Embryonic facial prominence (tissue), 1 donor: Measurements from ENCODE around the gene PKP2.
"Not testable (repeated sequence)": the region's sequence is repeated elsewhere in the genome, so short reads cannot be mapped to it uniquely, and the experiment has no call there.

ENCODE experiments used
- DNase-seq: peaks from one replicate; pipeline ENCODE4 v3.0.0-alpha.2; 2016; ENCODE audit errors: extremely low spot score

The PKP2 gene

DNA sequence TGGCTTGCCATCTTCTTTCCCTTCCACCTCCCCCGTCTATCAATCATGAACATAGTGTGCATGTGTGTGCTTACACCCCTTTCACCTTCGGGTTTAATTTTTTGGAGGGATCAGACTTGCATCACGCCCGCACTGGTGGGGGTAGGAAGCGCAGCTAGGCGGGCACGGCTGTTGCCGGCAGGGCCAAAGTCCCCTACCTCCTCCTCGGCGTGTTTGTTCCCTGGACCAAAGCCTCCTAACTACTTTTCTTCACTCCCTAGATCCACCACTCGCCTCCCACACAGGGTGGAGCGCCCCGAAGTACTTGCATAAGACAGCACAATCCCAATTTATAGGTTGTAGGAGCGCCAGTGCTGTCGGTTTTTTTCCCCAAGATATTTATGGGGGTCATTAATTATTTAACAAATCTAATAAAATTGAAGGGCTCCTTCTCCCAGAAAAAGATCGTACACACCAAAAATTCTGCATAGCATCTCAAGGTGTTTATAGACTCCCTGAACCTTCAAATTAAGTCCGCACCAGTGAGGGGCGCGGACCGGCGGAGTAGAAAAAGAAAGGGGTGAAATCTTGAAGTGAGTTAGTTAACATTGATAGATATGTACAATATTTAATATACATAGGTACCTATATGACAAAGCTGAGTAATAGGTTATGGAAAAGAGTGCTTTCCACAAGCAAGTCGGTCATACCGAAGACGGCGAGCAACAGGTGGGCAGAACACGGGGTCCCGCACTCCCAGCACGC lies 717 bp downstream of the PKP2 start:
- DNase-seq = no peak

DNA sequence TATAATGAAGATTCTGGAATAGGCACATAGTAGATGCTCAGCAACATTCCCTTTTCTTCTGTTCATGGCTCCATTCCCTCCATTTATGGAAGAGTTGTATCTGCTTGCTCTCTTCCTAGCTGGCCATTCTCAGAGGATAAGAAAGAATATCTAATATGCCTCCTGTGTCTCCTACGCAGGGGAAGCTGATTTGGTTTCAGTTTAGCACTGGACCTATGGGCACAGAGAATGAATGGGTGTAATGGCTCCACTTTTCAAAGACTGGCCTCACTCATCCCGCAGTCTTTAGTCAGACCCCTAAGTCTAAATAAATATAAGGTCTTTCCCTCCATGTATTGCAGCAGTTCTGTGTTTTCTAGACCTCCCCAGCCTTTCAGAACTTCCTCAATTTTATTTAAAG lies 2.0 kb downstream of the PKP2 start:
- DNase-seq = no peak

DNA sequence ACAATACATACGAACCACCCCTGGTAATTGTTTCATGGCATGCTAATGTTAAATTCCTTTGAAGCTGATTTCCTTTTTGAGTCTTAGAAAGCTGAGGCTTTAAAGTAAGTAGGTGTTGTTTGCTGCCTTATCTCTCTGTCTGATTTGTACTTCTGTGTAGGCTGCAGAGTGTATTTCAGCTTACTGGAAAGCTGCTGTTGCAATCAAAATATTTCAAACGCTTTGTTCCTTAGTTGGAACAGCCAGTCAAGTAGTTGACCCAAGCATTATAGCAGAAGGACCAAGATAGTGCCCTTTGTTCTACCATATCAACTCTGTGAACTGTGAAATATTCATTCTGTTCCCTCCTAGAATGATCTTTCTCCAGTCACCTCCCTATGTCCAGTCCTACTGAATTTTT lies 3.1 kb downstream of the PKP2 start:
- DNase-seq = no peak

DNA sequence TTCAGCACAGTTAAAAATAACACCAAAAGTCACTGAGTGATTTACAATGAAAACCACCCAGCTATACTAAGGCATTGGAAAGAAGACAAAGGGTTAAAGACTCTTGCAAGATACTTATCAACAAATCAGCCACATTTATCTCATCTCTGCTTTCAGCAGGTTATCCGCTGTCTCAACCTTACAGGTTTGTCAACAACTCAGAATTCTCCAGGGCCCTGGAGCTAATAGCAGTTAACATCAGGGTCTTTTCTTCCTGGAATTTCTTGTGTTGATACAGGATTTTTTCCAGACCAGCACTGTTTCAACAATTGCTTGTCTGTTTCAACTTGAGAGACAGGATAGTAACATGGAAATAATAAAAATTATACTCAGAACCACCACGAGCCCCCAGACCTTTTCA lies 3.5 kb downstream of the PKP2 start:
- no peak for DNase-seq

DNA sequence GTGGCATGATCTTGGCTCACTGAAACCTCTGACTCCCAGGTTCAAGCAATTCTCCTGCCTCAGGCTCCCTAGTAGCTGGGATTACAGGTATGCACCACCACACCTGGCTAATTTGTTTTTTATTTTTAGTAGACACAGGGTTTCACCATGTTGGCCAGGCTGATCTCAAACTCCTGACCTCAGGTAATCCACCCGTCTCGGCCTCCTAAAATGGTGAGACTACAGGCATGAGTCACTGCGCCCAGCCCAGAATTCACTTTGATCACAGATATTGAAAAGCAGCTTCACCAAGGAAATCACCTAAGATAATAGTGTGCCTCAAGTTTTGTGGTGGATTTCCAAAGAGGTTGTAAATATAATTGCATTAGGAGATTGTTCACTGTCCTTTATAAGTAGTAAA lies 4.2 kb downstream of the PKP2 start:
- DNase-seq = not testable (repeated sequence)

DNA sequence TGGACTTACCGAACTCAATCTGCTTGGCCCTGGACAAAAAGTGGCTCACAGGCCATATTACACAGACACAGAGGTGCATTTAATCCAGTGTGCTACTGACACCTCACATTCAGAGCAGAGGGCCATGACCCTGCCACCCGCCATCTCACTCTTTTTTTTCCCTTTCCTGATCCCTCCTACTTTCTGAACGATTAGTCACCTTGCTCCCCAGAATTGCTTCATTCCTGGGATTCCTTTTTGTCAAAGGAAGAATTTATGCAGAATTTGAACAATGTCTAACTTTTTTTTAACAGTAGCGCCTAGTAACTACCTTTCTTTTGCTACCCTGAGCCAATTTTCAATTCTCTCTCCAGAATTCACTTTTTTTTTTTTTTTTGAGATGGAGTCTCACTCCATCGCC lies 4.6 kb downstream of the PKP2 start:
- DNase-seq = no peak

DNA sequence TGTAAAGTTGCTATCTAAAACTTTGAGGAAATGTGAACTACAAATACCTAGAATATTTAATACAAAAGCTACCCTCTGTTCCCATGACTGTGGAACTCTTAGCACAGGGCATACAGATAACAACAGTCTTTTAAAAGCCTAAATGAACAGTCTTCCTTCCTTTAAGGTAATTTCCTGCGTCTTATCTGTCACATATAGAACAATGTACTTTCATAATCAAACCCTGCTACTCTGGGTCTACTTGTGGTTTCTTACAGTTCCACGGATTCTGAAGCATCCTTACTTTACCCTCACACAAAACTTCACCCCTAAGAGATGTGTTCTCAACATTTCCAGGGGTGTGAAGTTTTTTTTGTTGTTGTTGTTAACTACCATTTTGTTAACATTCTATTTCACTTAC lies 5.1 kb downstream of the PKP2 start:
- no peak for DNase-seq

DNA sequence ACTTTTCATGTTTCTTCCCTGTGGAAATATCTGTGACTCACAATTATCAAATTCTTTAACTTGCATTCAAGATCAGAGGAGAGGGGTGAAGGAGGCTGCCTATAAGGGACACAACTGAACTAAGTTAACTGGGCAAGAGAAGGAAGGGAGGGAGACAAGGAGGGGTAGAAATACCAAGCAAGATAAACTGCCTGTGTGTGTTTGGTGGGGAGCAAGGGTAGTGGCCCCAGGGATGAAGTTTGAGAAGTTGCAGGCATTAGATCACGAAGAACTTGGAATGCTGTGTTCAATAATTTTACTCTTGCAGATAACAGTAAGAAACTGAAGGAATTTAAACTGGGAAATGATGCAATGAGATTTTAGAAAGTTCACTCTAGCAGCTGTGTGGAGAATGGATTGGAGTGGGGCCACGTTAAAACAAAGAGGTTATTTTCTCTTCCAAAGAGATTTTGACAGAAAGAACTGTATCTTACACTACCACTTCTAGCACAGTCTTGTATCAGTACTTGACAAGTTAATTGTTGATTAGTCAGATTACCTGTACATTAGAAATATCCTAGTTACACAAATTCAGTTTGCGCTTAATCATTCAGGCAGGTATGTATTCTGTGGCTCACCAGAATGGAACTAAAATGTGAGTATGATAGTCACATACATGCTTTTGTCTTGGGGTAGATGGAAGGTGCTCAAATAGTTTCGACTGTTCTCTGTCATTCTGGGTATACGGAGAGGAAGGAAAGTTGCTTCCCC lies 7.4 kb downstream of the PKP2 start:
- no peak for DNase-seq

DNA sequence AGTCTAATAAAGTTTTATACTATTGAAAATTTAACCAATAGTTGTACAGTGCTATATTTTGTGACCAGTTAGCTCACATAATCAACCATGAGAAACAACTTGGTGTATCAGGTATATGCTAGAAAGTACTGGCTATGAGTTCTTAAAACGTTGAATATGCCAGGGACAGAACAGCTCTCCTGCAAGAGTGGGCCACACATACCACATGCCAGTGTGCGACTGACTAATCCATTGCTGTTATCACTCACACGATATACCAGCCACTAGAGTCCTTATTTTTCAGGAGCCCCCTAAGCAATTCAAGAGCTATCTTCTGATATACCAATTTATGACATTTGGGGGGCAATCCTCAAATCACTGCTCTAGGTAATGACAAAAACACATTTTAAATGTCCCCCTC lies 9.5 kb downstream of the PKP2 start:
- no peak for DNase-seq

DNA sequence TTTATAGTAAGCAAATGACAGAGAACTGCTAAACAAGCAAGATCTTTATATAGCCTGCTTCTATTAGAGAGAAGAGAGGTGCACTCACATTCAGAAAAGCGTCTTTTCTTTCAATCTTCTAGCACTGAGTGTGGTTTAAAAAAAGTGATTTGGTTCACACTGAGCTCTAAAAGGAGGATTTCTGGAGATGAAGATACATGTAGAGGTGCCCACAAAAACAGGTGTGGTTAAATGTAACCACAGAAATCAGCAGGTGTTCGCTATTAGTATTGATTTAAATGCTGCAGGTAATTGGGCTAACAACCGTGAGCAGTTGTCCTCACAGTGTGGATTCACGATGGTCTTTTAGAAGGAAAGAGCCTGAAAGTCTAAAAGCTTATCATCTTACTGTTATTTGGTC lies 10.7 kb downstream of the PKP2 start:
- DNase-seq = no peak

DNA sequence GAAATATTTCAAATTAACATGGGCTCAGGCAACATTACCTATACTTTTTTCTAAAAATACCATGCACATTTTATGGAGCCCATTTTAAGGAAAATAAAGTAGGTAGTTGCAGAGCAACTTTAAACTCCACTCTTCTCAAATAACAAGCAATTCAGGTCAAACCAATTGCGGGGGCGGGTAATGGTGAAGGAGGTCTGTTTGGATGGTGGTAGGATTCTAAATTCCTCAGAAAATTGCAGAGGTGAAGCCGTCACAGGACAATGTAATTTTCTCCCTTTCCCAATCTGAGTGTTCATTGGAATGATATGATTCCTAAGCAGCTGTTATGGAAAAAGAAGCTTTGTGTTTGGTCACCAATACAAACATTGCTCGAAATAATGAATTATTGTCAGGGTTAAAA lies 11.6 kb downstream of the PKP2 start:
- DNase-seq = no peak

DNA sequence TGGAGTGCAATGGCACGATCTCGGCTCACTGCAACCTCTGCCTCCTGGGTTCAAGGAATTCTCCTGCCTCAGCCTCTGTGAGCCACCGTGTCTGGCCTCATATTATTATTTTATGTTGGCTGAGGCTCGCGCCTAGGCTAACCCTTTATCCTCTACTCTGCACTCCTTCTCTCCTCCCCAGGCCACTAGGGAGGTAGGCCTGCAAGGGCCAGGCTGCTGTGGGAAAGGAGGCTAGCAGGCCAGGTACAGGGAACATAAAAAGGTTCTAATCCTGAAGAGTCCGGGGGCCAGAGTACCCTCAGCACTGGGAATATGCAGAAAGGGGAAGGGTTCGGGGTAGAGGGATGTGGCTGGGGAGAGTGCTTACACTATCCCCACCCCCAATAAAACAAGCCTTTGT lies 14.9 kb downstream of the PKP2 start:
- no peak for DNase-seq

DNA sequence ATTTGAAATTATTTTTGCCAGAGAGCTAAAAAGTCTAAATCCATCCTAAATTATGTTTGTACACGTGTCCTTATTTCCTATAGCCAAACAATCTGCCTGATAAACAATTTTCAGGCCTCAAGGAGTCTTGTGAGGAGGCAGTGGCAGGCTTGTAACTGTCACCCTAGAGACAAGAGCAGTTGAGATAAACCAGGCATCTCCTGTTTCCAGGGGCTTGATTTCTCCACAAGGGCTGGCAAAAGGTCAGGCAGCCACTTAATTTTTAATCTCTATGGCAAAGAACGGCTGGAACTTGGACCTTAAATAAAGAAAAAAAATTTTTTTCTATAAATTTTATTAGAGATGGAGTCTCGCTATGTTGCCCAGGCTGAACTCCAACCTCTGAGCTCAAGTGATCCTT lies 15.5 kb downstream of the PKP2 start:
- no peak for DNase-seq

DNA sequence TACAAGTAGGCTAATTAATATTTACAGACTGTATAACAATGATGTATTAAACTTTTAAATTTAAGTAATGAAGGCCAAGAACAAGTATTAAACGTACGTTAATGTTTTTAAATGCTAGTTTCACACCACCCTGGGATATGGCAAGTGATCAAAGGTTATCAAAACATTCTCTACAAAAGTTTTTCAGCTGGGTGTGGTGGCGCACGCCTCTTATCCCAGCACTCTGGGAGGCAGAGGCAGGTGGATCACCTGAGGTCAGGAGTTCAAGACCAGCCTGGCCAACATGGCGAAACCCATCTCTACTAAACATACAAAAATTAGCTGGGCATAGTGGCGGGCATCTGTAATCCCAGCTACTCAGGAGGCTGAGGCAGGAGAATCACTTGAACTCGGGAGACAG lies 17.5 kb downstream of the PKP2 start:
- not testable (repeated sequence) for DNase-seq

DNA sequence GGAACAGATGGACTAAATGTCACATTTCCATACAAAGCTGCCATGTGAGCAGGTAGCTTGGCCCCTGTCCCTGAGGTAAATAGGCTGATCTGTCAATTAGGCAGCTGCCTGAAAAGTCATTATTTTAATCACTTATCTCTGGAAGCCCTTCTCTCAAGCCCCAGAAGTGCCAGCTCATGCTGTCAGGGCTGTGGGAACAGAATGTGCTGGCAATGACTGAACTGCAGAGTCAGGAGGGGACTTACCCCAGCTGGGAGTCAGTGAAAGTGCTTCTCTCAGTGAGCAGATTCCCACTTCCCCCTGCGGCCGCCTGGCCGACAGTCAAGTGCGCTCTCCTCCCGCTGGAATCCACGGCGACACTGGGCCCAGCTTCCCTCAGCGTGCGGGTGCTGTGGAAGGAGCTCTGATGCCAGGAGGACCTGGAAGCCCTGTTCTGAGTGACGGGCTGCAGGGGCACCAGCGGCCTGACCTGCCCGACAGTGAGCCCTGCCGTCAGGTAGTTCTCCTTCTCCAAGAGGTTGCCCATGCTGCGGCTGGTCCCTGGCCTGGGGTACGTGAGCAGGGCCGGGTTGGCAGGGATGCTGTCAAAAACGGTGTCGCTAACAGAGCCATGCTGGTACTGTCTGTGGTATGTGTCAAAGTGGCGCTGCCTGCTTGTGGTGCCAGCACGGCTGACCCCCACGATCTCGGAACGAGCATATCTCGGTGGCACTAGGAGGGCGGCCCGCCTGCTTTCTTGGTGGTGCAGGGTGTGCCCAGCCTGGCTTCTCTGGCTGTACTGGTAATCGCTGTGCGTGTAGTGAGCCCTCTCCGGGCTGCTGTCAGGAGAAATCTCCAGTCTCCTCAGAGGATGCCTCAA lies 18.7 kb downstream of the PKP2 start:
- no peak for DNase-seq

DNA sequence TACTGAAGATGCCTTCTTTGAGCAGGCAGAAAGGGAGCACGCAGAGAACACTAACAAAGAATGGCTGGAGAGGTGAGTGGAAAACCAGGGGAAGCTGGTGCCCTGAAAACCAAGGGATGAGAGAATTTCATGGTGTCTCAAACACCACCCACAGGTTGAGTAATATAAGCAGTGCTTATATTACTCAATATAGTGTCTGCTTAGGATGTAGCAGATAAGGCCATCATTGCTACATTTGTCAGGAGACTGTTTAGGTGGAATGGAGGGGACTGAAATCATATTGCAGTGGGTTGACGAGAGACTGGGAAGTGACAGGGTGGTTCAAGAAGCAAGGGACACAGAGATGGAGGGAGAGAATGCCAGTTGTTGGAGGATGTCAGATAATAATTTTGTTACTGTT lies 20.6 kb downstream of the PKP2 start:
- no peak for DNase-seq

DNA sequence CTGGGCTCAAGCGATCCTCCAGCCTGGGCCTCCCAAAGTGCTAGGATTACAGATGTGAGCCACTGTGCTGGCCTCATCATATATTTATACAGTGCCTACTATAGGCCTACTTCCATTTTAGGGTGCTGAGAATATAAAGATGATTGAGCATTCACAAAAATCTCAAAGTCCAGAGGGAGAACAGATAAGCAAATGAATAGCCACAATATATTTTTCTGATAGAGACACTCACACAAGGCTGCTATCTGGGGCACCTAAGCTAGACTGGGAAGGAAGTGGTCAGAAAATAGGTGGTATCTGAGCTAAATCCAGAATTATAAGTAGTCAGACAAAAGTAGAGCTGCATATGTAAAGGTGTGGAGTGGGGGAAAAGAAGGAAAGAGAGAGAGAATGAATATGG lies 21.6 kb downstream of the PKP2 start:
- DNase-seq = no peak

DNA sequence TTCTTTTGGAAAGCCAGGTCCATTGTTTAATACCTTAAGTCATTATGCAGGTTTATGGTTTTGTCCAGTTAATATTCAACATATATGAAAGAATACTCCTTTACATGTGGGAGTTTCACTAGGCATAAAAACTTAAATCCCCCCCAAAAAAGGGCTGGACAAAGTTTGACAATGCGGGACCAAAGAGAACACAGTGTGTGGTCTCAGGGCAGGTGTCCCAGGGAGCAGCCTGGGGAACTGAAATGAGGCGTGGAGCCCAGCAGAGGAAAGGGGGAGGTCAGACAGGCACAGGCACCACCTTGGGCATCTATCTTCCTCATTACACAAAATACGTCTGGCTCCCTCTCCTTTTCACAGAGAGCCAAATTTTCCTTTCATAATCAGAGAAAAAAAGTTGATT lies 22.5 kb downstream of the PKP2 start:
- DNase-seq = no peak

DNA sequence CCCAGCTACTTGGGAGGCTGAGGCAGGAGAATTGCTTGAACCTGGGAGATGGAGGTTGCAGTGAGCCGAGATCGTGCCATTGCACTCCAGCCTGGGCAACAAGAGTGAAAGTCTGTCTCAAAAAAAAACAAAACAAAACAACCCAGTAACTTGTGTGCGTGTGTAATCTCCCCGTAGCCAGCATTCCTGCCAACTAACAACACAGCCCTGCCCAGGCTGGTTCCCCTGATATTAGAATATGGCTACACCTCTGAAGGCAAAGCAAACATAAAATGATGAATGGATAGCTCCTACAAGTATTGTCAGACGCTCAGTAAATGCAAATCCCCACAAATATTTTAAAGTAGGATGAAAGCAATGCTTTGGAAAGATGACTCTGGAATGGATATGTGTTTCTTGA lies 24.2 kb downstream of the PKP2 start:
- not testable (repeated sequence) for DNase-seq

DNA sequence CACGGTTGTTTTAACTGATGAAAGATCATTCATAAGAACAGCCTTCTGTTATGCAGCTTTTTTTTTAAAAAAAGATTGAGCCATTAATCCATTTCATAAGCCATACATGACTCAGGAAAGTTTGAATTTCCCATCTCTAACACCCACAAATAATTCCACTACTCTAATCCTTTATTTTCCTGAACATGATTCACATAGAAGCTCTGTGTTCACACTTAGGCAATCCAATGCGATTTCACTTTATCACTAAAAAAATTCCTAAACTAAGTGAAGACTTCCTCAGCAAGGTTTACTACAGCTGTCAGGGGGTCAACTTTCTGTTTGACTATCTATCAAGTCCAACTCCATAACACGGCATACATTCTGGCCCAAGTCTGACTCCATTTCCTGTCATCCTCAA lies 25.9 kb downstream of the PKP2 start:
- DNase-seq = no peak

DNA sequence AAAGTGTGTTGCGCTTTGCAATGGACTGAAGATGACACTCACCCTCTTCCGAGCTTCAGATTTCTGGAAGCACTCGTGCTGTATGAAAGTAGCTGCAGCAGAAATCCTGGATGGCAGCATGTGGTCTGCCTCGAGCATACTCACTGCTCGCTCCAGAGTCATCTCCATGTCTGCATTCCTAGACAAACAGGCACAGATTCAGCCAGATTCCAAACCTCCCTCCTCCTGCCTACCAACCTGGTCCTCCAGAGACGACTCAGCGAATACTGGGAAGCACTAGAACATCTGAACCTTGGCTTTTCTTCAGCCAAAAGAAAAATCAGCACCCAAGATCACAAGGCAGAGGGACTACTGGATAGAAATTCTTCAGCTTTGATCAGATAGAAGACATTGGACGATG lies 27.7 kb downstream of the PKP2 start:
- DNase-seq = no peak

DNA sequence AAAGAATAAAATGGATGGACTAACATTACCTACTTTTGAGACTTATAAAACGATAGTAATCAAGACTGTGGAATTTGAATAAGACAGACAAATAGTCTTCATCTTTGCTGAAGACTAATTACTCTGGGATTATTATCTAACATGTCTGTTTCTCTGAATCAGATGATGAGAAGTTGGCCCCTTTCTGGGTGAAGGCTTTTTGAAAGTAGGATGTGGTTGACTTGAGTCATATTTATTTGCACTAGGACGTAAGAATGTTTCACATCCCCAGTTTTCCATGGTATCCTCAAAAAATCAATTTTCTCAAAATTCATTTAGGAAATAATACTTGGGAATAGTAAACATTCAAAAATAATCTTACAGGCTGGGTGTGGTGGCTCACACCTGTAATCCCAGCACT lies 31.8 kb downstream of the PKP2 start:
- DNase-seq = no peak

DNA sequence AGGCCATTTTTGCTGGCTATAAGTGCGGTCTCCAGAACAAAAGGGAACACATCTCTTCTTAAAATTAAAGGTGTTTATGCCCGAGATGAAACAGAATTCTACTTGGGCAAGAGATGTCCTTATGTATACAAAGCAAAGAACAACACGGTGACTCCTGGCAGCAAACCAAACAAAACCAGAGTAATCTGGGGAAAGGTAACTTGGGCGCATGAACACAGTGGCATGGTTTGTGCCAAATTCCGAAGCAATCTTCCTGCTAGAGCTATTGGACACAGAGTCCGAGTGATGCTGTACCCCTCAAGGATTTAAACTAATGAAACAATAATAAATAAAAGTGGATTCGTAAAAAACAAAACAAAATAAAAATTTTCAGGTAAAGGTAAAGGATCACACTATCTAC lies 33.4 kb downstream of the PKP2 start:
- DNase-seq = no peak
